Measurements from ENCODE around the gene IFI16. TPM values are rescaled to one million over a fixed set of nuclear protein-coding genes. Genes with fewer than 3 reads are reported as not detected.
"Not testable (repeated sequence)": the region's sequence is repeated elsewhere in the genome, so short reads cannot be mapped to it uniquely, and the experiment has no call there.

The IFI16 gene
- polyA plus RNA-seq, 3 donors: 47.8 to 59.2 (median 49.3) TPM

GRCh38 chr1:159084152-159084551, 74.4 kb downstream of the IFI16 start:
- DNase-seq (ENCODE audit: extremely low read depth in 1 of 11, low read depth in 9 of 11, low spot score in 4 of 11): no peak

GRCh38 chr1:159084867-159085266, 75.2 kb downstream of the IFI16 start:
- no peak for DNase-seq (ENCODE audit: extremely low read depth in 1 of 11, low read depth in 9 of 11, low spot score in 4 of 11)

DNA sequence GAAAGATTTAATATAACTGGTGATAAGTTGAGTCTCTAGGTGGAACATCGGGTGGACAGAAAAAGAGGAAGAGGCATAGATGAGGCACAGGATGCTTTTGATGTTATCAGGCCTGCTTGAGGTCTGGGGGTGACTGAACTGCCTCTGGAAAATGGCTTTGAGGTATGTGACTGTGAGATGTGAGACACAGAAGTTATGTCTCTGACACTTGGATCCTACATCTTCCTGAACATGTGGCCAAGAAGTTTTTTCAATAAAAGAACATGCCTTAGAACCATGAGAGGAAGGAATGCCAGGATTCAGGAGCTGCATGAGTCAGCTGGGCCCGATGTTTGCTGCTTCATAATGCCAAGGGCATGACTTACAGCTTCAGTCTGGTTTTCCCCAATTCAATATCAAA, 78.3 kb downstream of the IFI16 start:
- DNase-seq (ENCODE audit: extremely low read depth in 1 of 11, low read depth in 9 of 11, low spot score in 4 of 11): no peak

GRCh38 chr1:159088546-159089183, 79.0 kb downstream of the IFI16 start:
- DNase-seq (ENCODE audit: extremely low read depth in 1 of 11, low read depth in 9 of 11, low spot score in 4 of 11): no peak

DNA sequence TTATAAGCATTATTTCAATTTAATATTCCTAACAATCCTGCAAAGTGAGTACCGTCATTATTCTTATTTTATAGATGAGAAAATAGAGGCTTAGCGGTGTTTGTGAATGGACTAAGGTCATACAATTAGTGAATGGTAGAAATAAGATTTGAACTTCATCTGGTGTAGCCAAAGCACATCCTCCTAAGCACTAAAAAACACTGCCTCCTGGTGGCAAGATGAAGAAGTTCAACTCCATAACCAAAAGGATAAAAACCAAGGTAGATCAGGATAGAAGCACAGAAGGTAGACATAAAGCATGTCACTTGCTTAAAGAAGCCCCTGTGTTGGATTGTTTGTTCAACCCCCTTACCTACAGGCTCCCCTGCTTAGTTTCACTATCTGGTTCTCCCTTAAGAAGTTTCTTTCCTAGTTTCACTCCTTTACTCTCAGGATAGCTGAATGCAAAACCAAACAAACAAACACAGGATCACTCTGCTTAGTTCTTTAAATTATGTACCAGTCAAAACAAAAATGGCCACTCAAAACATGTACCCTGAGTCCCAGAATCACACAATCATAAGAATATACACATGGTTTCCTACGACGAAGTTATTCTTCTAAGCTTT, 79.6 kb downstream of the IFI16 start:
- DNase-seq (ENCODE audit: extremely low read depth in 1 of 11, low read depth in 9 of 11, low spot score in 4 of 11): no peak

- DNase-seq (ENCODE audit: extremely low read depth in 1 of 11, low read depth in 9 of 11, low spot score in 4 of 11): no peak
Observed at GRCh38 chr1:159090286-159091179, 80.8 kb downstream of the IFI16 start.

DNA sequence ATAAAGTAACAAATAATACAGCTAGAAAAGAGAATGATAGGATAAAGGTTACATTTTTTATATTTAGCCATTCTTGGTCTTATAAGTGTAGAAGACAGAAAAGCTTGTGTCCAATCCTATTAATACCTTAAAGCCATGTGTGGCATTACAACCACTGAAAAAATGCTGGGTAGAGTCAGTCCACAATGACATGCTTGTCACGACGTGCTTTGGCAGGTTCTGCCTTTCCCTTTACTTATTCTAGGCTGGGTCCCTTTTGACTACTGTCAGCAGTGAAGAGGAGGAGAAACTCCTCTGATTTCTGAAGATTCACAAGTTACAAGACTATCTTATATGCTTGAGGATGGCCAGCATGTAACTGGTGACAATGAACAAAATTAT, 81.5 kb downstream of the IFI16 start:
- DNase-seq (ENCODE audit: extremely low read depth in 1 of 11, low read depth in 9 of 11, low spot score in 4 of 11): no peak

- DNase-seq (ENCODE audit: extremely low read depth in 1 of 11, low read depth in 9 of 11, low spot score in 4 of 11): no peak
Observed at GRCh38 chr1:159091607-159092031, 81.9 kb downstream of the IFI16 start.

- no peak for DNase-seq (ENCODE audit: extremely low read depth in 1 of 11, low read depth in 9 of 11, low spot score in 4 of 11)
Observed at GRCh38 chr1:159092036-159092760, 82.5 kb downstream of the IFI16 start.

DNA sequence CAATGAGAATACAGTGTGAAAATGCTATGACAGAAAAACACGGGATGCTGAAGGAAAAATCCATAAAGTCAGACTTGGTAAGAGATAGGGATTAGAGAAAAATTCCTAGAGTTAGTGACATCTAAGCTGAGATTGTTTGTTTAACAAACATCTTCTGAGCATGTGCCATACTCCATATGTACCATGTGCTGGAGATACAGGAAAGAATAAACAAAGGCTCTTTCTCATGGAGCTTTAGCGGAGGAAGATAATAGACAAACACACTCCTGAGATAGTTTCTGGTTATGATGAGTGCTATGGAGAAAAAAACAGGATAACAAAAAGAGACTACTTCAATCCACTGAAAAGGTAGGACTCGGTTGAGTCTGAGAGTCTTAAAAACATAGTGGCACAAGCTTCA, 88.9 kb downstream of the IFI16 start:
- DNase-seq (ENCODE audit: extremely low read depth in 1 of 11, low read depth in 9 of 11, low spot score in 4 of 11): no peak

DNA sequence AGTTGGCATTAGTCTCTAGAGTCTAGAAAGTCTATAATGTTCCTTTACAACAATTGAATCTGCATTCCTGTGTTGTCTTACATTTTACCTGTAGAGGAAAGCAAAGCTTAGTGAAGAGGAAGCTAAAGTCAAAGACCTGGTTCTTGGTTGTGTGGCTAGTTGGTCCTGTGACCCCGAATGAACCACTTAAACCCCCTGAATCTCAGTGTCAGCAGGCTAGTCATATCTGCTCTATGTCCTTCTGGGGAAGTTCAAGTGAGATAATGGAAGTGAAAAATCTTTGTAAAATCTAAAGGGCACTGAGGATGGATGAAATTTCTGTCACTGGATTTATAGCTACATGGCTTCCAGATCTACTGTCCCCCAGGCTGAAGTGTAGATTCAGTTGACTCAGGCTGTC, 90.9 kb downstream of the IFI16 start:
- no peak for DNase-seq (ENCODE audit: extremely low read depth in 1 of 11, low read depth in 9 of 11, low spot score in 4 of 11)

DNA sequence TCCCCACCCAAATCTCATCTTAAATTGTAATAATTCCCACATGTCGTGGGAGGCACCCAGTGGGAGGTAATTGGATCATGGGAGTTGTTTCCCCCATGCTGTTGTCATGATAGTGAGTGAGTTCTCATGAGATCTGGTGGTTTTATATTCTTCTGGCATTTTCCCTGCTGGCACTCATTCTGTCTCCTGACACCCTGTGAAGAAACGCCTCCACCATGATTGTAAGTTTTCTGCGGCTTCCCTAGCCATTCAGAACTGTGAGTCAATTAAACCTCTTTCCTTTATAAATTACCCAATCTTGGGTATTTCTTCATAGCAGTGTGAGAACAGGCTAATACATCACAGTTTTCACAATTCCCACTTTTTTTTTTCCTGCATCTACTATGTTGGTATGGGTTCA, 93.3 kb downstream of the IFI16 start:
- not testable (repeated sequence) for DNase-seq (ENCODE audit: extremely low read depth in 1 of 11, low read depth in 9 of 11, low spot score in 4 of 11)

Other genes starting within 250 kb of the IFI16 start
- gene OR6N1, start 237.7 kb upstream of the IFI16 start, polyA plus RNA-seq (ENCODE audit: insufficient read length in 3 of 3): not detected
- gene OR6N2, start 228.7 kb upstream of the IFI16 start, polyA plus RNA-seq (ENCODE audit: insufficient read length in 3 of 3): not detected
- gene MNDA, start 178.6 kb upstream of the IFI16 start, polyA plus RNA-seq (ENCODE audit: insufficient read length in 3 of 3): 1 to 10 TPM; 3.5 to 5.8 (median 5.2) TPM
- under 1 TPM; 0.13 to 0.20 (median 0.18) TPM for gene PYHIN1, start 78.4 kb upstream of the IFI16 start, polyA plus RNA-seq (ENCODE audit: insufficient read length in 3 of 3)
- under 1 TPM in 1 of 3 donors, not detected in 2; 0.32 TPM for gene AIM2, start 66.9 kb downstream of the IFI16 start, polyA plus RNA-seq (ENCODE audit: insufficient read length in 3 of 3)
- gene CADM3, start 161.7 kb downstream of the IFI16 start, polyA plus RNA-seq (ENCODE audit: insufficient read length in 3 of 3): under 1 TPM; 0.09 to 0.36 (median 0.21) TPM
- gene ACKR1, start 195.0 kb downstream of the IFI16 start, polyA plus RNA-seq (ENCODE audit: insufficient read length in 3 of 3): under 1 TPM; 0.36 to 0.60 (median 0.44) TPM

All from renal cortex interstitium (tissue), 11 donors.